Liver (tissue), 3 donors: Measurements from ENCODE around the gene C9orf153.

Experiments
- ATF3 ChIP-seq: IDR thresholded peaks from 2 replicates; pipeline ENCODE4 v1.6.1; 2016; ENCODE audit warnings: antibody characterized with exemption
- CTCF ChIP-seq: fragments of 150-350 bp; IDR thresholded peaks from 2 replicates; pipeline ENCODE4 v1.5.1; 2017; ENCODE audit warnings: improper control_type of control experiment, low read depth, low read length; ENCODE audit not compliant: missing input control
- MAX ChIP-seq: IDR thresholded peaks from 2 replicates; pipeline ENCODE4 v1.6.1; 2016; ENCODE audit warnings: antibody characterized with exemption
- RAD21 ChIP-seq, 2 donors: IDR thresholded peaks; 2 replicates each; pipeline ENCODE4 v1.6.1; 2016; ENCODE audit warnings: antibody characterized with exemption in 2 of 2, mild to moderate bottlenecking in 2 of 2
- donor health status: healthy.
- donor health status: healthy.

- no peak for TF ChIP-seq CTCF
- TF ChIP-seq MAX, result no peak
- TF ChIP-seq RAD21 (IDR thresholded peaks at IDR 0.05), result no peak
- TF ChIP-seq ATF3, result no peak
Observed at GRCh38 chr9:86252870-86253269, 6.6 kb downstream of the C9orf153 start.
